ENCODE data around the gene GALNT17.
"Not testable (repeated sequence)": the region's sequence is repeated elsewhere in the genome, so short reads cannot be mapped to it uniquely, and the experiment has no call there.

Gene GALNT17

GRCh38 chr7:71255537-71256178, 123.7 kb downstream of the GALNT17 start:
- DNase-seq (ENCODE audit: low read depth) = no peak
- H3K4me3 ChIP-seq (ENCODE audit: low read depth, low read length) = no peak overlapping the region
- no peak for TF ChIP-seq CTCF (IDR thresholded peaks at IDR 0.05; ENCODE audit: control insufficient read depth, extremely low read depth, insufficient read depth)

DNA sequence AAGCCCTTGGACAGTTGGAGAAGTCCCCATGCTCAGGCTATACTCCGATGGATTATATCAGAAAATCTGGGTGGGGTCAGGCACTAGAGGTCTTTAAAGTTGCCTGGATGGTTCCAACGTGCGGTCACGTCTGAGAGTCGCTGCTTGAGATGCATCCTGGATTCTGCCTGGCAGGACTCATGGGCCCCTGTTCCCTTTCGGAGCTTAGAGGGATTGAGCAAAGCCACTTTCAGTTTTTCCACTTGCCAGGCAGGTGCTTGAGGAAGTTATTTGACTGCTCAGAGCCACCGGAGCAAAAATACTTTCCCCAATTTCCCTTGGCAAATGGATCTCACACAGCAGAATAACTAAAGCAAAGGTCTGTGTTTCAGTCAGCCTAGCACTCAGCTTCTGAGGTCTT, 129.1 kb downstream of the GALNT17 start:
- H3K4me3 ChIP-seq (ENCODE audit: low read depth, low read length) = no peak overlapping the region
- no peak for TF ChIP-seq CTCF (IDR thresholded peaks at IDR 0.05; ENCODE audit: control insufficient read depth, extremely low read depth, insufficient read depth)
- no peak for DNase-seq (ENCODE audit: low read depth)

- not testable (repeated sequence) for H3K4me3 ChIP-seq (ENCODE audit: low read depth, low read length); DNase-seq (ENCODE audit: low read depth)
Measured at GRCh38 chr7:71262834-71263233, 130.9 kb downstream of the GALNT17 start.

DNA sequence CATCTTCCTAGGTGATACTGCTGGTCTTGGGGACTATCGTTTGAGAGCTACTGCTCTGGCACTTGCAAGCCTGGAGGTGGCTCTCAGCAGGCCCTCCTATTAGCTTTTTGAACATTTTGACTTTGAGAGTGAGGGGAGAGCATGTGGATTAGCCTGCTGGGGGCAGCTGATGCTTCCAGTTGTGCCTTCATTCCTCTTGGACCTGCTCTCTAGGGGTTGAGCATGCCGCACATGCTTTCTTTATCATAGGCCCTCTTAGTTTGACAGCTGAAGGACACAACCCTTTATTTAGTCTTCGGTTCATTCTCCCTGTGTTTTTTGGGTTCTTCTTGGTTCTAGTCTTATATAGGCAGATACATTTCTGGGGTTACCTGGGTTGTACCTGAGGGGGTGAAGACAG, 132.1 kb downstream of the GALNT17 start:
- no peak for DNase-seq (ENCODE audit: low read depth)
- no peak for TF ChIP-seq CTCF (IDR thresholded peaks at IDR 0.05; ENCODE audit: control insufficient read depth, extremely low read depth, insufficient read depth)

GRCh38 chr7:71266912-71267311, 135.0 kb downstream of the GALNT17 start:
- no peak overlapping the region for H3K4me3 ChIP-seq (ENCODE audit: low read depth, low read length)
- no peak for DNase-seq (ENCODE audit: low read depth)
- no peak for TF ChIP-seq CTCF (IDR thresholded peaks at IDR 0.05; ENCODE audit: control insufficient read depth, extremely low read depth, insufficient read depth)

More for the DNA sequence above, 132.1 kb downstream of the GALNT17 start:
- no peak overlapping the region for H3K4me3 ChIP-seq (ENCODE audit: low read depth, low read length)

DNA sequence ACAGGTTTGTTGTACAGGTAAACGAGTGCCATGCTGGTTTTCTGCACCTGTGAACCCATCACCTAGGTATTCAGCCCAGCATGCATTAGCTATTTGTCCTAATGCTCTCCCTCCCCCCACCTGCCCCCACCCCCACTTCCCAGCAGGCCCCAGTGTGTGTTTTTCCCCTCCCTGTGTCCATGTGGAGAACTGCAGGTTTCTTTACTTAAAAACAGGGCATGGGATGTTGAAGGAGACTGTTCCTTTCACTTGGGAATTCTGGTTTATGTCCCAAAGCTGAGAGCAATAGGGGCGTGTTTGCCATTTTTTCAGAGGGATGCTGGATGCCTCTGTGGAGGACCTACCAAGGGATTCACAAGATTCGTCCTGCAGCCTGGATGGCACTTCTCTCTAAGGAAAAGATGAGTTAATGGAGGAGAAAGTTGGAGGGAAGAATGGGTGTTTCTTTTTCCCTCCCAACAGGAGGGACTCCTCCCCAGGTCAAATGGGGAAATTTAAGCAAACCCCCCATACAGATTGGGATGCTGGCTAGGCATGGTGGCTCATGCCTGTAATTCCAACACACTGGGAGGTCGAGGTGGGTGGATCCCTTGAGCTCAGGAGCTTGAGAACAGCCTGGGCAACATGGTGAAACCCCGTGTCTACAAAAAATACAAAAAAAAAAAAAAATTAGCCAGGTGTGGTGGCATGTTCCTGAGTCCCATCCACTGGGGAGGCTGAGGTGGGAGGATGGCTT, 136.0 kb downstream of the GALNT17 start:
- DNase-seq (ENCODE audit: low read depth) = no peak
- H3K4me3 ChIP-seq (ENCODE audit: low read depth, low read length) = no peak overlapping the region
- TF ChIP-seq CTCF (IDR thresholded peaks at IDR 0.05; ENCODE audit: control insufficient read depth, extremely low read depth, insufficient read depth) = no peak

DNA sequence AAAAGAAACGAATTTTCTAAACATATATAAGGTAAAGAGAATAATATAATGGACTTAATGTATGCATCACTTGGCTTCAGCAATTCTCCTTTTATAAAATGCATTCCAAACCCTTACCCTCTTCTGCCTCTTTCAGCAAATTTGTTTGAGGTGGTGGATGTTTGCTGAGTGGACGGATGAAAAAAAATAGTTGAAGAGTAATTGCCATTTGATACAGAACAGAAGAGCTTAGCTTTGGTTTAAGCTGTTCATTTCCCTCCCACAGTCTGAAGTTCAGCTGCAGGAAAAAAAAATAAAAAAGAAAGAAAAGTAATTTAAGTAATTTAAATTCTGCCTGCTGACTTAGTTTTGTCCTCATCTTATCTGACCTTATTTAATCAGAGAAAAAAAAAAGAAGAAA, 138.6 kb downstream of the GALNT17 start:
- no peak overlapping the region for H3K4me3 ChIP-seq (ENCODE audit: low read depth, low read length)
- no peak for DNase-seq (ENCODE audit: low read depth)
- TF ChIP-seq CTCF (IDR thresholded peaks at IDR 0.05; ENCODE audit: control insufficient read depth, extremely low read depth, insufficient read depth) = no peak

Measured in LNCaP clone FGC (cell line).